ENCODE results near the gene TBCCD1.

Gene TBCCD1

DNA sequence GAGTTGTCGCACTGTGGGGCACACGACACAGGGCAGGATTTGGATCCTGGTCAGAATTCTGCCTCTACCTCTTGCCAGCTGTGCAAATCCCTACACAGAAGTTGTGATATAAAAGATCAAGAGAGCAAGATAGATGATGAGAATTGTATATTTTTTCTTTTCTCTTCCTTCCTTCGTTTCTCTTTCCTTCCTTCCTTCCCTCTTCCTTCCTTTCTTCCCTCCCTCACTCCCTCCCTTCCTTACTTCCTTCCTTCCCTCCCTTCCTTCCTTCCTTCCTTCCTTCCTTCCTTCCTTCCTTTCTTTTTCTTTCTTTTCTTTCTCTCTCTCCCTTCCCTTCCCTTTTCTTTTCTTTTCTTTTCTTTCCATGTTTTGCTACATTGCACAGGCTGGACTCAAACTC is 33.8 kb upstream of the TBCCD1 start:
- Mint-ChIP-seq H3K4me3 (no peak overlapping the region), H3K27ac (no peak overlapping the region), H3K36me3 (no peaks in the 10 kb centered on the region), H3K9me3 (ENCODE audit: low read depth) (no peaks in the 10 kb centered on the region), H3K4me1 (ENCODE audit: low read depth) (no peaks in the 10 kb centered on the region), H3K27me3 (no peaks in the 10 kb centered on the region)

DNA sequence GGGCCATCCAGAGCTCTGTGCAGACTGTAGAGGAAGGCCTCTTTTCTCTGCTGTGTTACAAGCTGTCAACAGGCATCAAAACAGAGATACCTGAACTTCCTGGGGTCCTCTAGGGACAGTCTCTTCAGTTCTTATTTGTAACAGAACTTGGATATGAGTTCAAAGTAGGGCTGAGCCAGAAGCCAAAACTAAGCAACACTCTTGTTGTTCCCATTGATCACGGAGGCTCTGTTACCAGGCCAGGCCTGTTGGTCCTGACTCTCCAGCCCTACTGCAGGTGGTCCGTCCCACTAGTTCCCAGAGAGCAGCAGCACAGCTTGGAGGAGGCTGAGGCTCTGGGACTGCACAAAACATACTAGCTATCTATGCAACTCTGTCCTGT is 32.6 kb upstream of the TBCCD1 start:
- Mint-ChIP-seq H3K36me3 (no peaks in the 10 kb centered on the region), H3K4me1 (ENCODE audit: low read depth) (no peaks in the 10 kb centered on the region), H3K4me3 (no peak overlapping the region), H3K27me3 (peaks cover 2% of the 10 kb centered on the region), H3K27ac (no peak overlapping the region), H3K9me3 (ENCODE audit: low read depth) (no peaks in the 10 kb centered on the region)

GRCh38 chr3:186599142-186599784 is 32.1 kb upstream of the TBCCD1 start:
- Mint-ChIP-seq H3K36me3 (no peaks in the 10 kb centered on the region), H3K27me3 (peaks cover 2% of the 10 kb centered on the region), H3K9me3 (ENCODE audit: low read depth) (no peaks in the 10 kb centered on the region), H3K4me3 (no peak overlapping the region), H3K4me1 (ENCODE audit: low read depth) (no peaks in the 10 kb centered on the region), H3K27ac (no peak overlapping the region)

GRCh38 chr3:186598794-186599141 is 31.6 kb upstream of the TBCCD1 start:
- H3K4me3 Mint-ChIP-seq: no peak overlapping the region
- H3K4me1 Mint-ChIP-seq (ENCODE audit: low read depth): no peaks in the 10 kb centered on the region
- peaks cover 2% of the 10 kb centered on the region for H3K27me3 Mint-ChIP-seq
- H3K9me3 Mint-ChIP-seq (ENCODE audit: low read depth): no peaks in the 10 kb centered on the region
- no peak overlapping the region for H3K27ac Mint-ChIP-seq
- no peaks in the 10 kb centered on the region for H3K36me3 Mint-ChIP-seq

GRCh38 chr3:186598108-186598784 is 31.1 kb upstream of the TBCCD1 start:
- no peak overlapping the region for H3K27ac Mint-ChIP-seq
- peaks cover 2% of the 10 kb centered on the region for H3K27me3 Mint-ChIP-seq
- no peak overlapping the region for H3K4me3 Mint-ChIP-seq
- no peaks in the 10 kb centered on the region for H3K4me1 Mint-ChIP-seq (ENCODE audit: low read depth)
- H3K9me3 Mint-ChIP-seq (ENCODE audit: low read depth): no peaks in the 10 kb centered on the region
- no peaks in the 10 kb centered on the region for H3K36me3 Mint-ChIP-seq

DNA sequence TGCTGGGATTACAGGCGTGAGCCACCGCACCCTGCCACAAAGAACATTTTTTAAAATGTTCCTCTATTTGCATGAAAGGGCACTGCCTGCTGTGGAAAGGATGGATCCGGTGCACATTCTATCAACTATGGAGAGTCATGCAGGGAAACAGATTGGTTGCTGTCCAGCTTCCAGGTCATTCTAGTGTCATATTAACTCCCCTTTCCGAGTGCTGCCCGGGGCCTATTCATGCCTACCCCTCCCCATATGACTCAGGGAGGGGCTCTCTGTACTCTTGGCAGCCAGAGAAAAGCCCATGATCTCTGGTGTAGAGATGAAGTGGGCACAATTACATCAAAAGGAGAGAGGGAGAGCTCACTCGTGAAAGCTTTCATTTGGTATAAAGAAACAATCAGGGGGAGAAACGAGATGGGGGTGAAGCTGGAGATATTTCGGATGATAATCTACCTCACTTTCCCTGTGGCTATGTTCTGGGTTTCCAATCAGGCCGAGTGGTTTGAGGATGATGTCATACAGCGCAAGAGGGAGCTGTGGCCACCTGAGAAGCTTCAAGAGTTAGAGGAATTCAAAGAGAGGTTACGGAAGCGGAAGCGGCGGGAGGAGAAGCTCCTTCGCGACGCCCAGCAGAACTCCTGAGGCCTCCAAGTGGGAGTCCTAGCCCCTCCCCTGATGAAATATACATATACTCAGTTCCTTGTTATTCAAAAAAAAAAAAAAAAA is 29.6 kb upstream of the TBCCD1 start:
- H3K9me3 Mint-ChIP-seq (ENCODE audit: low read depth): no peaks in the 10 kb centered on the region
- no peaks in the 10 kb centered on the region for H3K4me1 Mint-ChIP-seq (ENCODE audit: low read depth)
- peaks cover 2% of the 10 kb centered on the region for H3K27me3 Mint-ChIP-seq
- no peak overlapping the region for H3K27ac Mint-ChIP-seq
- H3K36me3 Mint-ChIP-seq: no peaks in the 10 kb centered on the region
- H3K4me3 Mint-ChIP-seq: no peak overlapping the region

GRCh38 chr3:186594591-186595113 is 27.5 kb upstream of the TBCCD1 start:
- H3K9me3 Mint-ChIP-seq (ENCODE audit: low read depth): no peaks in the 10 kb centered on the region
- no peak overlapping the region for H3K27ac Mint-ChIP-seq
- H3K4me1 Mint-ChIP-seq (ENCODE audit: low read depth): peaks cover 14% of the 10 kb centered on the region
- peaks cover 2% of the 10 kb centered on the region for H3K27me3 Mint-ChIP-seq
- H3K36me3 Mint-ChIP-seq: no peaks in the 10 kb centered on the region
- no peak overlapping the region for H3K4me3 Mint-ChIP-seq

DNA sequence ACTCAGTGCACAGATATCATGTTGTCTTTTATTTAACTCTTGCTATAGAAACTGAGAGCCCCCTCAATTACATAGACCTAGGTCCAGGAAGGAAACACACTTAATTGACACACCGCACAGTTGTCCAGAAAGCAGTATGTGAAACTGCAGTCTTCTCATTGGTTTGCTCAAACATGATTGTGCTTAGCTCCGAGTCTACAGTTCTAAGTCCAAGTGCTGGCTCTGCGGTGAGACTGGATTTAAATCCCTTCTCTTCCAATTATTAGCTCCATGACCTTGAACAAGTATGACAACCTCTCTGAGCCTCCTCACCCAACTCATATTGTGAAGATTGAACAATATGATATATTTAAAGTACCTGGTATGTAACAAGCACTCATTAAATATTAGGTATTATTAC is 26.7 kb upstream of the TBCCD1 start:
- H3K4me3 Mint-ChIP-seq: no peak overlapping the region
- no peaks in the 10 kb centered on the region for H3K9me3 Mint-ChIP-seq (ENCODE audit: low read depth)
- H3K36me3 Mint-ChIP-seq: no peaks in the 10 kb centered on the region
- no peak overlapping the region for H3K27ac Mint-ChIP-seq
- H3K27me3 Mint-ChIP-seq: peaks cover 2% of the 10 kb centered on the region
- H3K4me1 Mint-ChIP-seq (ENCODE audit: low read depth): peaks cover 16% of the 10 kb centered on the region

DNA sequence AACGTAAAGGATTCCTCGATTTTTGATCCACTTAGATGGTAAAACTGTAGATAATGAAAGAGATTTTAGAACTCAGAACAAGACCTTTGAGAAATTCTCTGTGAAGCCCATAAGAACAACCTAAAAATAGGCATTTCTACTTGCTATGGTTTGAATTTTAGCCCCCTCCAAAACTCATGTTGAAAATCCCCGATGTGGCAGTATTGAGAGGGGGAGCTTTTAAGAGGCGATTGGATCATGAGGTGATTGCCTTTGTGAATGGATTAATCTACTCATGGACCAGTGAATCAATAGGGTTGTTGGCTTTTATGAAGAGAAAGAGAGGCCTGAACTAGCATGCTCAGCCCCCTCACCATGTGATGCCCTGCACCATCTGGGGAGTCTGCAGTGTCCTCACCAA is 25.5 kb upstream of the TBCCD1 start:
- no peak overlapping the region for H3K4me3 Mint-ChIP-seq
- H3K4me1 Mint-ChIP-seq (ENCODE audit: low read depth): peaks cover 22% of the 10 kb centered on the region
- peaks cover 2% of the 10 kb centered on the region for H3K27me3 Mint-ChIP-seq
- no peaks in the 10 kb centered on the region for H3K36me3 Mint-ChIP-seq
- H3K27ac Mint-ChIP-seq: no peak overlapping the region
- H3K9me3 Mint-ChIP-seq (ENCODE audit: low read depth): no peaks in the 10 kb centered on the region

DNA sequence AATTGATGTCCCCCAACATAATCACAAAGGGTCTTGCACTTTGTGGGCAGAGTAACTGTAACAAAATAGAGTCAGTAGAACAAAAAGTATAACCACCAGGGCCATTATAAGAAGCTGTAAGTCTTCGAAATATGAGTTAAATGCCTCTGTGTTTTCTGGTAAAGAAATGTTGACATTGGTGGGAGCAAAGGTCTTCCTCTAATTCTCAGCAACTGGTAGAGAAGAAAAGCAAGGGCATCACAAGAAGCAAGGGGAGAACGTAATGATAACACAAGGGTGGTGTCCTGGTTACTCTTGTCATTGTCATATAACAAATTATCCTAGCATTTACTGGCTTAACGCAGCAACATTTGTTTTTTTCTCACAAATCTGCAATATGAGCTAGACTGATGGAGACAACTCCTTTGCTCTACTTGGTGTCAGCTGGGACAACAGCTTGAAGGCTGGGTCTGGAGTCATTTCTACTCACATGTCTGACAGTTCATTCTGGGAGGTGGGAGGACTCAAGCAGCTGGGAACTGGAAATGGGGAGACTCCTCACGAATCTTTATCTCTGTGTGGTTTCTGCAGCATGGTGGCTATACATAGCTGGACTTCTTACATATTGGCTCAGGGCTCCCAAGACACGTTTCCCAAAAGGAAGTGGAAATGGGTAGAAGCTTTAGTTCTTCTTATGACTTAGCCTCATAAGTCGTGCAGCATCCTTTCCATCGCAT is 23.6 kb upstream of the TBCCD1 start:
- Mint-ChIP-seq H3K27me3 (peaks cover 2% of the 10 kb centered on the region), H3K36me3 (no peaks in the 10 kb centered on the region), H3K4me3 (no peak overlapping the region), H3K4me1 (ENCODE audit: low read depth) (peaks cover 22% of the 10 kb centered on the region), H3K9me3 (ENCODE audit: low read depth) (no peaks in the 10 kb centered on the region), H3K27ac (peak overlapping the region; percentile 9)

DNA sequence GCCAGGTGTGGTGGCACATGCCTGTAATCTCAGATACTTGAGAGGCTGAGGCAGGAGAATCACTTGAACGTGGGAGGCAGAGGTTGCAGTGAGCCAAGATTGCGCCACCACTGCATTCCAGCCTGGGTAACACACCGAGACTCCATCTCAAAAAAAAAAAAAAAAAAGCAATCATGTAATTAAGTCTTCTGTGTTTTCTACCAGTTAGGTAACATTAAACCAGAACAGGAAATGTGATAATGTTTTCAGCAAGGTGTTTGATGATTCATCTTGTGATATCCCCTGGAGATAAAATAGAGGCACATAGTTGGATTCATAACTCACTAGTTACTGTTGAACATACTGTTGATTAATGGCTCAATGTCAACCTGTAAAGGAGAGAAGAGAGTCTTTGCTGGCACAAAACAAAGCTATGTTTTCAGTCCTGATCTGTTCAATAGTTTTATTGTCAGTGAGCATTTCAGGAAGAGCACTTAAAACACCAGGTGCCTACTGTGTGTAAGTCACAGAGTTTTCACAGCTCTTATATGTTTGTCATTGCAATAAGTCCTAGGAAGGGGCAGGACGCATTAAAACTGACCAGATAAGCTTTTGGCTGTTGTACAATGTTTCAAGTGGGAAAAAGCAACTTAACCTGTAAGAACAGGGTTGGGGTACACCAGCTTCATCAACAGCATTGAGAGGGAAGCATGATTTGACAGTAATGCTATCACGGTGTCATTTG is 22.9 kb upstream of the TBCCD1 start:
- peaks cover 22% of the 10 kb centered on the region for H3K4me1 Mint-ChIP-seq (ENCODE audit: low read depth)
- no peaks in the 10 kb centered on the region for H3K36me3 Mint-ChIP-seq
- H3K4me3 Mint-ChIP-seq: no peak overlapping the region
- no peak overlapping the region for H3K27ac Mint-ChIP-seq
- H3K27me3 Mint-ChIP-seq: no peaks in the 10 kb centered on the region
- no peaks in the 10 kb centered on the region for H3K9me3 Mint-ChIP-seq (ENCODE audit: low read depth)

DNA sequence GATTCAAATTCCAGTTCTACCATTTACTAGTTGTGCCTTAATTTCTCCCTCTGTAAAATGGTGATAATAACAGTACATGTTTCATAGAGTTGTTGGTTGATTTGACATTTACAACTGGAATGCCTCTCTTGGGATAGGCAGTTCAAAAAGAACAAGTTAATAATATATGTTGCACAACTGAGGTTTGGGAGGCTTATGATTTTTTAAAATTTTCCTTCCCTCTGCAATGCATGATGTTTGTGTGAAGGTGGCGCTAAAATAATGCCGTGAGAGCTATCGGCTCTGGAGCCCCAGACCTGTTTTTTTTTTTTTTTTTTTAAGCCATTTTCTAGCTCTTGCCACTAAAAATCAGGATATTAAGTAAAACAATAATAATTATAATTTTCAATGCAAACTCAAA is 22.0 kb upstream of the TBCCD1 start:
- Mint-ChIP-seq H3K36me3 (peaks cover 4% of the 10 kb centered on the region), H3K27me3 (no peaks in the 10 kb centered on the region), H3K4me3 (no peak overlapping the region), H3K9me3 (ENCODE audit: low read depth) (no peaks in the 10 kb centered on the region), H3K4me1 (ENCODE audit: low read depth) (peaks cover 22% of the 10 kb centered on the region), H3K27ac (no peak overlapping the region)

- Mint-ChIP-seq H3K4me3 (no peak overlapping the region), H3K4me1 (ENCODE audit: low read depth) (peaks cover 22% of the 10 kb centered on the region), H3K9me3 (ENCODE audit: low read depth) (no peaks in the 10 kb centered on the region), H3K27ac (peak overlapping the region; percentile 41), H3K36me3 (peaks cover 5% of the 10 kb centered on the region), H3K27me3 (no peaks in the 10 kb centered on the region)
Observed at GRCh38 chr3:186588632-186589031, 21.5 kb upstream of the TBCCD1 start.

GRCh38 chr3:186587183-186587582 is 20.0 kb upstream of the TBCCD1 start:
- no peaks in the 10 kb centered on the region for H3K27me3 Mint-ChIP-seq
- H3K9me3 Mint-ChIP-seq (ENCODE audit: low read depth): no peaks in the 10 kb centered on the region
- H3K27ac Mint-ChIP-seq: no peak overlapping the region
- peaks cover 22% of the 10 kb centered on the region for H3K4me1 Mint-ChIP-seq (ENCODE audit: low read depth)
- H3K4me3 Mint-ChIP-seq: no peak overlapping the region
- H3K36me3 Mint-ChIP-seq: peaks cover 5% of the 10 kb centered on the region
